Parathyroid adenoma (tissue), 2 donors: Measurements from ENCODE around the gene DCDC2B.

Source experiments
- H2AFZ ChIP-seq: fragments of 300-600 bp; sonication (generic); one replicate; pipeline ENCODE4 v1.7.0; 2017; ENCODE audit warnings: antibody characterized with exemption, mild to moderate bottlenecking
- H3K27ac ChIP-seq: fragments of 300-600 bp; sonication (generic); one replicate; pipeline ENCODE4 v1.7.0; 2017
- H3K27me3 ChIP-seq: fragments of 300-600 bp; sonication (generic); one replicate; pipeline ENCODE4 v1.7.0; 2017; ENCODE audit warnings: low read length; ENCODE audit not compliant: control insufficient read depth, insufficient read depth
- H3K36me3 ChIP-seq: fragments of 300-600 bp; sonication (generic); one replicate; pipeline ENCODE4 v1.7.0; 2017; ENCODE audit warnings: low read length; ENCODE audit not compliant: control insufficient read depth, insufficient read depth
- H3K4me1 ChIP-seq: fragments of 300-600 bp; sonication (generic); one replicate; pipeline ENCODE4 v1.7.0; 2017; ENCODE audit warnings: control low read depth
- H3K4me2 ChIP-seq: fragments of 300-600 bp; sonication (generic); one replicate; pipeline ENCODE4 v1.7.0; 2017; ENCODE audit warnings: low read length
- H3K4me3 ChIP-seq: fragments of 300-600 bp; sonication (generic); one replicate; pipeline ENCODE4 v1.7.0; 2017; ENCODE audit warnings: low read depth, low read length
- H3K79me2 ChIP-seq: fragments of 300-600 bp; sonication (generic); one replicate; pipeline ENCODE4 v1.7.0; 2017; ENCODE audit warnings: control low read depth
- H3K9ac ChIP-seq: fragments of 300-600 bp; sonication (generic); one replicate; pipeline ENCODE4 v1.7.0; 2017; ENCODE audit warnings: mild to moderate bottlenecking
- H3K9me3 ChIP-seq: fragments of 300-600 bp; sonication (generic); one replicate; pipeline ENCODE4 v1.7.0; 2017; ENCODE audit warnings: low read length; ENCODE audit not compliant: control insufficient read depth
- TF ChIP-seq, protein P1 (sequence below): fragments of 300-600 bp; sonication (generic); IDR thresholded peaks from one replicate; pipeline ENCODE4 v1.7.0; 2017; ENCODE audit warnings: antibody characterized with exemption, mild to moderate bottlenecking
- donor health status: primary hyperparathyroidism.

DCDC2B gene

DNA sequence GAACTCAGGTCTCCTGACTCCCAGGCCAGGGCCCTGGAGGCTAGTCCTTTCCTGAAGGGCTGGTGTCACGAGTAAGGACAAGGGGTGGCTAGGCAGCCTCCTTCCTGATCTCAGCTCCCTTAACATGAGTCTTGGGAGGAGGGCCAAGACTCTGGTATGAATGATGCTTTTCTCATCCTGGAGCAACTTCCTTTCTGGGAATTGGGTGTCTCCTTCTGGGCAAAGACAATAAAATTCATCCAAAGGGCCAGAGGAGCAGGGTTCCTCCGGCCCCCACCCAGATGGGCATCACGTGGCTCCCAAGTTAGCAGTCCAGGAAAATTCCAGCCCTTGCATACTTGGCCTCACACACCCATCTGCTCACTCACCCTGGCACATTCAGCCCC, 38.0 kb downstream of the DCDC2B start, which contains the start of gene FAM167B:
Gene FAM167B, plus strand, starts transcription at position 335 of the 386 bp plus-strand sequence. CDS start 200 bp downstream, outside the sequence.
- Histone ChIP-seq H3K27ac (peak within 1 kb of the TSS; percentile 60), H3K4me2 (no peak within 1 kb of the TSS), H3K4me1 (peaks cover 2% of the 10 kb centered on the region), H2AFZ (peak within 1 kb of the TSS; percentile 64), H3K27me3 (no peaks in the 10 kb centered on the region), H3K36me3 (no peaks in the 10 kb centered on the region), H3K79me2 (no peaks in the 10 kb centered on the region), H3K4me3 (peak within 1 kb of the TSS; percentile 5), H3K9me3 (no peaks in the 10 kb centered on the region), H3K9ac (no peak within 1 kb of the TSS)
- TF ChIP-seq, protein P1, sequence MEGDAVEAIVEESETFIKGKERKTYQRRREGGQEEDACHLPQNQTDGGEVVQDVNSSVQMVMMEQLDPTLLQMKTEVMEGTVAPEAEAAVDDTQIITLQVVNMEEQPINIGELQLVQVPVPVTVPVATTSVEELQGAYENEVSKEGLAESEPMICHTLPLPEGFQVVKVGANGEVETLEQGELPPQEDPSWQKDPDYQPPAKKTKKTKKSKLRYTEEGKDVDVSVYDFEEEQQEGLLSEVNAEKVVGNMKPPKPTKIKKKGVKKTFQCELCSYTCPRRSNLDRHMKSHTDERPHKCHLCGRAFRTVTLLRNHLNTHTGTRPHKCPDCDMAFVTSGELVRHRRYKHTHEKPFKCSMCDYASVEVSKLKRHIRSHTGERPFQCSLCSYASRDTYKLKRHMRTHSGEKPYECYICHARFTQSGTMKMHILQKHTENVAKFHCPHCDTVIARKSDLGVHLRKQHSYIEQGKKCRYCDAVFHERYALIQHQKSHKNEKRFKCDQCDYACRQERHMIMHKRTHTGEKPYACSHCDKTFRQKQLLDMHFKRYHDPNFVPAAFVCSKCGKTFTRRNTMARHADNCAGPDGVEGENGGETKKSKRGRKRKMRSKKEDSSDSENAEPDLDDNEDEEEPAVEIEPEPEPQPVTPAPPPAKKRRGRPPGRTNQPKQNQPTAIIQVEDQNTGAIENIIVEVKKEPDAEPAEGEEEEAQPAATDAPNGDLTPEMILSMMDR: no peak

DNA sequence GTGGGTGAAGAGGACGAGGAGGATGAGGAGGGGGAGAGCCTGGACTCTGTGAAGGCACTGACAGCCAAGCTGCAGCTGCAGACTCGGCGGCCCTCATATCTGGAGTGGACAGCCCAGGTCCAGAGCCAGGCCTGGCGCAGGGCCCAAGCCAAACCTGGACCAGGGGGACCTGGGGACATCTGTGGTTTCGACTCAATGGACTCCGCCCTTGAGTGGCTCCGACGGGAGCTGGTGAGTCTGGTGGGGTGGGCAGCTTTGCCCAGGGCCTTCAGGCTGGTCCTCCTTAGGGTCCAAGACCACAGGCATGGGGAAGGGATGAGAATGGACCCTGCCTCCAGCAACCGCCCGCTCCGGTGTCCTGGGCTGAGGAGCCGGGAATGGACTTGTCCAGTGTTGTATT, 38.6 kb downstream of the DCDC2B start:
- no peak overlapping the region for H3K9ac ChIP-seq
- H3K27me3 ChIP-seq: no peaks in the 10 kb centered on the region
- no peak overlapping the region for H3K4me2 ChIP-seq
- H3K4me3 ChIP-seq: peak overlapping the region; percentile 5
- TF ChIP-seq, protein P1: no peak
- no peaks in the 10 kb centered on the region for H3K9me3 ChIP-seq
- no peak overlapping the region for H2AFZ ChIP-seq
- H3K27ac ChIP-seq: peak overlapping the region; percentile 60
- peaks cover 2% of the 10 kb centered on the region for H3K4me1 ChIP-seq
- H3K79me2 ChIP-seq: no peaks in the 10 kb centered on the region
- no peaks in the 10 kb centered on the region for H3K36me3 ChIP-seq

DNA sequence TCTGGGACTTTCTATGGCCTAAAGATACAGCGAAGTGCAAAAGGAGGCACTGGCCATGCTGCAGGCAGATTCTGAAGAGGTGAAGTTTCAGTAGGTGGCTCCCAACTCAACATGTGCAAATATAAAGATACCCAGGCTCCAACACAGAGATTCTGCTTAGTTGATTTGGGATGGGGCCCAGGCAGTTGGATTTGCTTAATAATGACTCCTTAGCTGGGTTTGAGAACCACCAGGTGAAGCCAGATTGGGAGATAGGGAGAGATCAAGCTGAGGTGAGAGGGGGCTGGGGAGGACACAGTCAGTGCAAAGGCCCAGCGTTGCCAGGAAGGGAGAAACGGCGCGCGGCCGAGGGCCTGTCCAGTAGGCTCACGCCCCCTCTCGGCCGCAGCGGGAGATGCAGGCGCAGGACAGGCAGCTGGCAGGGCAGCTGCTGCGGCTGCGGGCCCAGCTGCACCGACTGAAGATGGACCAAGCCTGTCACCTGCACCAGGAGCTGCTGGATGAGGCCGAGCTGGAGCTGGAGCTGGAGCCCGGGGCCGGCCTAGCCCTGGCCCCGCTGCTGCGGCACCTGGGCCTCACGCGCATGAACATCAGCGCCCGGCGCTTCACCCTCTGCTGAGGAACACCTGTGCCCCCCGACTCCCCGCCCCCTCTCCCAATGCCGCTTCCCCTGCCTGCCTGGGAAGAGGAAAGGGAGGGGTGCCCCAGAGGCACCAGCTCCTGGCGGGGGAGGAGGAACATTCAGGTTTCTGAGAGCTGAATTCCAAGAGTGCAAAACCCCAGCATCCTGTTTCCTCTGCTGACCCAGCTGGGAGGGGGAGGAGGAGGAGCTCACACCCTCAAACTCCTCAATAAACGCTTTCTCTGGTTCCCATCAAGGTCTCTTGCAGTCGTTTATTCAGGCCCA, 39.3 kb downstream of the DCDC2B start:
- peak overlapping the region; percentile 64 for H2AFZ ChIP-seq
- H3K27me3 ChIP-seq: no peaks in the 10 kb centered on the region
- H3K4me3 ChIP-seq: peak overlapping the region; percentile 5
- H3K9ac ChIP-seq: no peak overlapping the region
- peak overlapping the region; percentile 60 for H3K27ac ChIP-seq
- peaks cover 2% of the 10 kb centered on the region for H3K4me1 ChIP-seq
- H3K9me3 ChIP-seq: no peaks in the 10 kb centered on the region
- TF ChIP-seq, protein P1: peak; percentile 70
- H3K36me3 ChIP-seq: no peaks in the 10 kb centered on the region
- H3K79me2 ChIP-seq: no peaks in the 10 kb centered on the region
- H3K4me2 ChIP-seq: peak overlapping the region; percentile 38

GRCh38 chr1:32249831-32250525, 41.1 kb downstream of the DCDC2B start:
- no peak overlapping the region for H2AFZ ChIP-seq
- peaks cover 2% of the 10 kb centered on the region for H3K4me1 ChIP-seq
- H3K4me2 ChIP-seq: no peak overlapping the region
- no peaks in the 10 kb centered on the region for H3K79me2 ChIP-seq
- no peaks in the 10 kb centered on the region for H3K27me3 ChIP-seq
- H3K9me3 ChIP-seq: no peaks in the 10 kb centered on the region
- TF ChIP-seq, protein P1: no peak
- H3K9ac ChIP-seq: no peak overlapping the region
- peak overlapping the region; percentile 62 for H3K27ac ChIP-seq
- H3K4me3 ChIP-seq: no peak overlapping the region
- no peaks in the 10 kb centered on the region for H3K36me3 ChIP-seq
